Subcutaneous adipose tissue (tissue), 4 donors: Measurements from ENCODE around the gene JMJD1C. TPM values are rescaled to one million over a fixed set of nuclear protein-coding genes. Genes with fewer than 3 reads are reported as not detected.

ENCODE experiments used
- total RNA-seq, 4 donors: library from RNA; depleted of rRNA; stranded (reverse); fragments of >200 nt; gene quantifications; one replicate each; pipeline ENCODE4 v1.1.0, GENCODE V29; 2016
- TF ChIP-seq, protein P1 (sequence below): fragments of 450-650 bp; IDR thresholded peaks from one replicate; pipeline ENCODE4 v1.5.1; 2016; ENCODE audit warnings: low read depth, mild to moderate bottlenecking, control low read depth, antibody characterized with exemption, moderate library complexity

JMJD1C gene
- total RNA-seq, 4 donors from 2014 or later, result 106 to 178 (median 171) TPM

DNA sequence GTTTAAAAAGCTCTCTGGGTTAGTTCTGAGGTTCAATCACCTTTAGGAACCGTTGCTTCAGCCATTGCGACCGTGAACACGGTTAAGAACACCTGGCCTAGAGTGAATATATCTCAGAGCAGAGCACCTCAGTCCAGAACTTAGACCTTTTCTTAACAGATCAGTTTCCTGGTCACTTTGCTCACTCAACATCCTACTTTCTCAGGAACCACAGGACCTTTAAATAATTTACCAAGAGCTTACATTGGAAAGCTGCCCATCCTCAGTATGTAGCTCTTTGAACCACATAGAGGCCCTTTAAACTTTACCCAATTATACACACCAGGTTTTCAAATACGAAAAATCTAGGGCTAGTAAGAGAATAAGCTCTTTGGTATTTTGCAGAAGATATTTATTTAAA, 179.4 kb downstream of the JMJD1C start:
- TF ChIP-seq, protein P1, sequence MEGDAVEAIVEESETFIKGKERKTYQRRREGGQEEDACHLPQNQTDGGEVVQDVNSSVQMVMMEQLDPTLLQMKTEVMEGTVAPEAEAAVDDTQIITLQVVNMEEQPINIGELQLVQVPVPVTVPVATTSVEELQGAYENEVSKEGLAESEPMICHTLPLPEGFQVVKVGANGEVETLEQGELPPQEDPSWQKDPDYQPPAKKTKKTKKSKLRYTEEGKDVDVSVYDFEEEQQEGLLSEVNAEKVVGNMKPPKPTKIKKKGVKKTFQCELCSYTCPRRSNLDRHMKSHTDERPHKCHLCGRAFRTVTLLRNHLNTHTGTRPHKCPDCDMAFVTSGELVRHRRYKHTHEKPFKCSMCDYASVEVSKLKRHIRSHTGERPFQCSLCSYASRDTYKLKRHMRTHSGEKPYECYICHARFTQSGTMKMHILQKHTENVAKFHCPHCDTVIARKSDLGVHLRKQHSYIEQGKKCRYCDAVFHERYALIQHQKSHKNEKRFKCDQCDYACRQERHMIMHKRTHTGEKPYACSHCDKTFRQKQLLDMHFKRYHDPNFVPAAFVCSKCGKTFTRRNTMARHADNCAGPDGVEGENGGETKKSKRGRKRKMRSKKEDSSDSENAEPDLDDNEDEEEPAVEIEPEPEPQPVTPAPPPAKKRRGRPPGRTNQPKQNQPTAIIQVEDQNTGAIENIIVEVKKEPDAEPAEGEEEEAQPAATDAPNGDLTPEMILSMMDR, result no peak

DNA sequence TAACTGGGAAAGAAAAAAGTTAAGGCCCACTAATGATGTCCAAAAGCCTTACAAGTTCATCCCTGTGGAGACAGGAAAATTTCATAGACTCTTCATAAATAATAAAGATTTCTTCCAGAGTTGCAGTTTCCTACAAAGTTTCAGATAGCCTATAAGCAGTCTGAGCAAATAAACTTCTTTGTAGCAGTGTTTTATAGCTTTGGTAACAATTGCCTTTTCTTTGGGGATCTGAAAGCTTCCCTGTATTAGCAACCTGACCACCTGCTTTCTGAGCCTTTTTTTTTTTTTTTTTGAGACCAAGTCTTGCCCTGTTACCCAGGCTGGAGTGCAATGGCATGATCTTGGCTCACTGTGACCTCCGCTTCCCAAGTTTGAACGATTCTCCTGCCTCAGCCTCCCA, 182.7 kb downstream of the JMJD1C start:
- TF ChIP-seq, protein P1, result no peak

- TF ChIP-seq, protein P1, result no peak
Observed at GRCh38 chr10:63281967-63282366, 183.8 kb downstream of the JMJD1C start.

DNA sequence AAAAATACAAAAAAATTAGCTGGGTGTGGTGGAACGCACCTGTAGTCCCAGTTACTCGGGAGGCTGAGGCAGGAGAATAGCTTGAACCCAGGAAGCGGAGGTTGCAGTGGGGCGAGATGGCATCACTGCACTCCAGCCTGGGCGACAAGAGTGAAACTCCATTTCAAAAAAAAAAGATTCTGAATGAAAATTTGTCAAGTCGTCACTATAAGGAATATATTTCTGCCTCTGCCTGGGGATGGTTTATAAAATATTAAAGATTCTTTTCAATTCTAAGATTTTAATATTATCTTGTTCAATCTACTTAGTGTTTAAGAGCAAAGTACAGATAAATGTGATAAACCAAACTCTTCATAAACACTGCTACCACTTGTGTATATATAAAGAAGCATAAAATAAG, 185.4 kb downstream of the JMJD1C start:
- TF ChIP-seq, protein P1, result no peak

- TF ChIP-seq, protein P1, result no peak
Observed at GRCh38 chr10:63275094-63275493, 190.7 kb downstream of the JMJD1C start.

GRCh38 chr10:63273577-63273976, 192.2 kb downstream of the JMJD1C start:
- TF ChIP-seq, protein P1, result no peak

DNA sequence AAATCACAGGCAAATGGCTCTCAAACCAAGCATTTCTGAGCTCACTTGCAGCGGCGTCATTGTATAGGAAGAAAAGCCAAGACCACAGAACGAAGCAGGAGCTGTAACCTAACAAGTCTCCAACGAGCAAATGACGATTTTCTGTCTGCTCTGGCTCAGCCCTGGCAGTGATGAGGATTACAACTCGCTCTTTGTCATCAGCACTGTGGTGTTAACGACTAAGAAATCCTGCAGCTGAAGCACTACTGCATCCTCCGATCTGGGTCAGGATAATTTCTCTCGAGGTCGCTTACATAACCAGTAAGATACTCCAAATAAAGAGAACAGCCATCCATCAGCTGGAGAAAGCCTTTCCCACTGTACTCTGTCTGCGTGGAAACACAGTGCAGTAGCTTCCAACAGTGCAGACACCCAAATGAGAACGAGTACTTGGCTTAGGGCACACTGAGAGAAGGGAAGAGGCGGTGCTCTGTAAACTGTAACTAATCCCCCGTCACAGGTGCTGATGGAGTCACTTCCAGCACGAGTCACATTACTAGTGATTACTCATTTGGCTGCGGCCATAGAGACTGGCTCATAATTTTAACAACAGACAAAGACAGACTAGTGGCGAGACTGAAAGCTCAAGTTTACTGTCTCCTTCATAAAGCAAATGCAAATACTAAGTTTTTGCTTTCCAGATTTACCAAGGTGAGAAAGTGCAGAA, 196.8 kb downstream of the JMJD1C start:
- TF ChIP-seq, protein P1, result no peak
